ENCODE data around the gene VARS2. TPM values are rescaled to one million over a fixed set of nuclear protein-coding genes. Genes with fewer than 3 reads are reported as not detected.
"Not testable (repeated sequence)": the region's sequence is repeated elsewhere in the genome, so short reads cannot be mapped to it uniquely, and the experiment has no call there.

Gene VARS2
- total and polyA plus RNA-seq, 2 experiments from 2014 or later: 21.6 to 36.9 TPM

DNA sequence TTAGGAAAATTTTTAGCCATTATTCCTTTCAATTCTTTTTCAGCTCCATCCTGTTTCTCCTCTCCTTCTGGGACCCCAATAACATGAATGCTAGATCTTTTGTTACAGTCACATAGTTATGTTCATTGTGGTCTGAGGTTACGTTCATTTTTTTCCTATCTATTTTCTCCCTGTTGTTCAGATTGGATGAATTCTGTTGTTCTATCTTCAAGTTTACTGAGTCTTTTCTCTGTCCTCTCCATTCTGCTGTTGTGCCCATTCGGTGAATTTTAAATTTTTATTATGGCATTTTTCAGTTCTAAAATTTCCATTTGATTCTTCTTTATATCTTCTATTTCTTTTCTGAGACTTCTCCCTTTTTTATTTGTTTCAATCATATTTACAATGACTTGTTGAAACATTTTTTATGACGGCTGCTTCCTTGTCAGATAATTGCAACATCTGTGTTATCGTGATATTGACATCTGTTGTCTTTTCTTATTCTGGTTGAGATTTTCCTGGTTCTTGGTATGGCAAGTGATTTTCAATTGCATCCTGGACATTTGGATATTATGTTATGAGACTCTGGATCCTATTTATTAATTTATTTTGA, 42.4 kb upstream of the VARS2 start:
- Histone ChIP-seq H3K79me2 (no peaks in the 10 kb centered on the region), H3K4me1 (ENCODE audit: insufficient read depth) (no peaks in the 10 kb centered on the region), H2AFZ (no peak overlapping the region), H3K9me3 (ENCODE audit: low read depth) (no peaks in the 10 kb centered on the region), H3K4me3 (no peak overlapping the region), H3K36me3 (replicated peaks; ENCODE audit: insufficient read depth, low read depth) (no peaks in the 10 kb centered on the region), H3K4me2 (no peak overlapping the region), H3K27ac (no peak overlapping the region), H3K27me3 (no peaks in the 10 kb centered on the region), H3K9me2 (replicated peaks; ENCODE audit: insufficient read depth) (no peaks in the 10 kb centered on the region), H4K20me1 (ENCODE audit: insufficient read depth, poor library complexity, severe bottlenecking) (no peaks in the 10 kb centered on the region)
- no peak for TF ChIP-seq EZH2phosphoT487 (IDR thresholded peaks at IDR 0.05; ENCODE audit: low read depth, severe bottlenecking, unreplicated experiment)
- TF ChIP-seq, protein P1, sequence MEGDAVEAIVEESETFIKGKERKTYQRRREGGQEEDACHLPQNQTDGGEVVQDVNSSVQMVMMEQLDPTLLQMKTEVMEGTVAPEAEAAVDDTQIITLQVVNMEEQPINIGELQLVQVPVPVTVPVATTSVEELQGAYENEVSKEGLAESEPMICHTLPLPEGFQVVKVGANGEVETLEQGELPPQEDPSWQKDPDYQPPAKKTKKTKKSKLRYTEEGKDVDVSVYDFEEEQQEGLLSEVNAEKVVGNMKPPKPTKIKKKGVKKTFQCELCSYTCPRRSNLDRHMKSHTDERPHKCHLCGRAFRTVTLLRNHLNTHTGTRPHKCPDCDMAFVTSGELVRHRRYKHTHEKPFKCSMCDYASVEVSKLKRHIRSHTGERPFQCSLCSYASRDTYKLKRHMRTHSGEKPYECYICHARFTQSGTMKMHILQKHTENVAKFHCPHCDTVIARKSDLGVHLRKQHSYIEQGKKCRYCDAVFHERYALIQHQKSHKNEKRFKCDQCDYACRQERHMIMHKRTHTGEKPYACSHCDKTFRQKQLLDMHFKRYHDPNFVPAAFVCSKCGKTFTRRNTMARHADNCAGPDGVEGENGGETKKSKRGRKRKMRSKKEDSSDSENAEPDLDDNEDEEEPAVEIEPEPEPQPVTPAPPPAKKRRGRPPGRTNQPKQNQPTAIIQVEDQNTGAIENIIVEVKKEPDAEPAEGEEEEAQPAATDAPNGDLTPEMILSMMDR (IDR thresholded peaks at IDR 0.05; ENCODE audit: poor library complexity): no peak
- no peak for TF ChIP-seq EZH2 (IDR thresholded peaks at IDR 0.05; ENCODE audit: borderline replicate concordance)
- no peak for DNase-seq (ENCODE audit: low spot score)
- WGBS (ENCODE audit: low lambda C conversion rate, missing lambda C conversion rate): 72% methylated on average over 4 of the region's 4 CpGs

DNA sequence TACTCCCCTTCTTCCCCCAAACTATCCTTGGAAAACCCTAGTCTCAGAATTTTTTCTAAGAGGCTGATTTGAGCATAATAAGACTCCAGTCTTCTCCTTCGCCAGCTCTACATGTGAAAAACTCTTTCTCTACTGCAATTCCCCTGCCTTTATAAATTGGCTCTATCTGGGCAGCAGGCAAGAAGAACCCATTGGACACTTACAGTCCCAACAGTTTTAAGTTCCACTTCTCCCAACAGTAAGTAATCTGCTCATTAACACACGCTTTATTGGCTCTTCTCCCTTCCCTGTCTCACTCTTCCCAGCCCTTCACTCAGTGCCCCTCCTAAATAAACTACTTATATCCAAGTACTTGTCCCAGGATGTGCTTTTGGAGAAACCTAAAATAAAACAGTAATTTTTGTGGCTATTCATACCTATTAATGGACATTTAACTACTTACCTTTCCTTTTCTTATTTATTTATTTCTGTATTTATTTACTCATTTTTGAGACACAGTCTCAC, 40.8 kb upstream of the VARS2 start:
- no peak overlapping the region for H2AFZ ChIP-seq
- TF ChIP-seq, protein P1 (IDR thresholded peaks at IDR 0.05; ENCODE audit: poor library complexity): no peak
- TF ChIP-seq EZH2phosphoT487 (IDR thresholded peaks at IDR 0.05; ENCODE audit: low read depth, severe bottlenecking, unreplicated experiment) (no peak), EZH2 (IDR thresholded peaks at IDR 0.05; ENCODE audit: borderline replicate concordance) (no peak)
- H3K4me1 ChIP-seq (ENCODE audit: insufficient read depth): peaks cover 12% of the 10 kb centered on the region
- no peak overlapping the region for H3K4me2 ChIP-seq
- H3K79me2 ChIP-seq: no peaks in the 10 kb centered on the region
- no peaks in the 10 kb centered on the region for H3K9me3 ChIP-seq (ENCODE audit: low read depth)
- no peaks in the 10 kb centered on the region for H3K9me2 ChIP-seq (replicated peaks; ENCODE audit: insufficient read depth)
- H4K20me1 ChIP-seq (ENCODE audit: insufficient read depth, poor library complexity, severe bottlenecking): no peaks in the 10 kb centered on the region
- no peak for DNase-seq (ENCODE audit: low spot score)
- H3K27ac ChIP-seq: no peak overlapping the region
- 95% methylated on average over 2 of the region's 2 CpGs for WGBS (ENCODE audit: low lambda C conversion rate, missing lambda C conversion rate)
- no peaks in the 10 kb centered on the region for H3K27me3 ChIP-seq
- H3K36me3 ChIP-seq (replicated peaks; ENCODE audit: insufficient read depth, low read depth): no peaks in the 10 kb centered on the region
- no peak overlapping the region for H3K4me3 ChIP-seq

DNA sequence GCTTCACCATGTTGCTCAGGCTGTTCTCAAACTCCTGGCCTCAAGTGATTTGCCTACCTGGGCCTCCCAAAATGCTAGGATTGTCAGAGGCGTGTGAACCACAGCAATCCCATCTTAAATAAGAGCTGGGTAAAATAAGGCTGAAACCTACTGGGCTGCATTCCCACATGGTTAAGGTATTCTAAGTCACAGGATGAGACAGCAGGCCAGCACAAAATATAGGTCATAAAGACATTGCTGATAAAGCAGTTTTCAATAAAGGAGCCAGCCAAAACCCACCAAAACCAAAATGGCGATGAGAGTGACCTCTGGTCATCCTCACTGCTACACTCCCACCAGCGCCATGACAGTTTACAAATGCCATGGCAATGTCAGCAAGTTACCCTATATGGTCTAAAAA, 40.2 kb upstream of the VARS2 start:
- H3K79me2 ChIP-seq; H3K9me2 ChIP-seq (replicated peaks; ENCODE audit: insufficient read depth); H3K27ac ChIP-seq; H3K4me2 ChIP-seq; H3K9me3 ChIP-seq (ENCODE audit: low read depth); H3K27me3 ChIP-seq; H3K36me3 ChIP-seq (replicated peaks; ENCODE audit: insufficient read depth, low read depth); H2AFZ ChIP-seq; H4K20me1 ChIP-seq (ENCODE audit: insufficient read depth, poor library complexity, severe bottlenecking); DNase-seq (ENCODE audit: low spot score); H3K4me3 ChIP-seq: not testable (repeated sequence)
- 98% methylated on average over 3 of the region's 3 CpGs for WGBS (ENCODE audit: low lambda C conversion rate, missing lambda C conversion rate)
- peaks cover 12% of the 10 kb centered on the region for H3K4me1 ChIP-seq (ENCODE audit: insufficient read depth)

DNA sequence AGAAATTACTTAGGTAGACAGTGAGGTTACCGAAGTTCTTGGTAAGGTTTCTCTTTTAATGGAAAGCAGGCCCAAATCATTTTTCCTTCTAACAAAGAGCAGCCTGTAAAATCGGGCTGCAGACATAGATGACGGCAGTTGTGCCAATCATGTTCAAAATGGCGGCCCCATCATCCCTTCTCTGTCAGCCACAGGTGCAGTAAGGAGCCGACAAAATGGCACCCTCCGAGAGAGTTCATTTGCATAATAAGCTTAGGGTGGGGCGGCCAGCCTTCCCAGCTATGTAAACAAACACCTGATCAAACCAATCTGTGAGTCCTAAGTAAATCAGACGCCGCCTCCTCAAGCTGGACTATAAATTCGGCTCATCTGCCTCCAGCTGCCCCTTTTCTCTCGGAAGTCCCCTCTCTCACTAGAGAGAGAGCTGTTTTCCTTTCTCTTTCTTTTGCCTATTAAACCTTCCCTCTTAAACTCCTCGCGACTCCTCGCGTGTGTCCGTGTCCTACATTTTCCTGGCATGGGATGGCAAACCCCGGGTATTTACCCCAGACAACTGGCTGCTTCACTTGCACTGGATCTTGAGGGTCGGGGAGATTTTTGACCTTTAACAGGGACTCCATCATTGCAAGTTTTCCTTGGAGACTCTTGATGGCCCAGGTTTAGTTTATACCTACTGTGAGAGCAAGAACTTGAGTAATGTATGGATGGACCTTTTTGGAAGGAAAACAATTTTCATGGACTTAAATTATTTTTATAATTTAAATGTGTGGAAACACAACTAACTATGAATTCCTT, 38.6 kb upstream of the VARS2 start:
- Histone ChIP-seq H3K79me2 (no peaks in the 10 kb centered on the region), H3K4me1 (ENCODE audit: insufficient read depth) (peaks cover 14% of the 10 kb centered on the region), H3K36me3 (replicated peaks; ENCODE audit: insufficient read depth, low read depth) (no peaks in the 10 kb centered on the region), H3K9me2 (replicated peaks; ENCODE audit: insufficient read depth) (no peaks in the 10 kb centered on the region), H3K4me2 (no peak overlapping the region), H3K27me3 (no peaks in the 10 kb centered on the region), H2AFZ (no peak overlapping the region), H3K27ac (peak overlapping the region; percentile 61), H3K9me3 (ENCODE audit: low read depth) (no peaks in the 10 kb centered on the region), H4K20me1 (ENCODE audit: insufficient read depth, poor library complexity, severe bottlenecking) (no peaks in the 10 kb centered on the region), H3K4me3 (no peak overlapping the region)
- TF ChIP-seq EZH2 (IDR thresholded peaks at IDR 0.05; ENCODE audit: borderline replicate concordance) (no peak), EZH2phosphoT487 (IDR thresholded peaks at IDR 0.05; ENCODE audit: low read depth, severe bottlenecking, unreplicated experiment) (no peak)
- TF ChIP-seq, protein P1 (IDR thresholded peaks at IDR 0.05; ENCODE audit: poor library complexity): no peak
- WGBS (ENCODE audit: low lambda C conversion rate, missing lambda C conversion rate): 86% methylated on average over 18 of the region's 18 CpGs
- DNase-seq (ENCODE audit: low spot score): no peak
